Gastrocnemius medialis (tissue), 4 donors: Measurements from ENCODE around the gene CARD6.

Source experiments
- CTCF ChIP-seq, 5 experiments: fragments of 450-650 bp in 3 of 5; fragments of 200-600 bp in 2 of 5; sonication (generic) in 2 of 5; IDR thresholded peaks in 4 of 5; conservative IDR thresholded peaks in 1 of 5; 1 replicate in 4 of 5; 2 replicates in 1 of 5; pipeline ENCODE4 v1.5.1; 2016 to 2019; ENCODE audit warnings: antibody characterized with exemption in 5 of 5, mild to moderate bottlenecking in 3 of 5, moderate library complexity in 3 of 5
- POLR2A ChIP-seq, 2 donors: fragments of 450-650 bp; IDR thresholded peaks; one replicate each; pipeline ENCODE4 v1.6.1; 2017; ENCODE audit warnings: antibody characterized with exemption in 2 of 2, mild to moderate bottlenecking in 2 of 2, moderate library complexity in 2 of 2

- TF ChIP-seq CTCF (IDR thresholded peaks at IDR 0.05 in 4 of 5, conservative IDR thresholded peaks at IDR 0.05 in 1 of 5) (no peak), POLR2A (IDR thresholded peaks at IDR 0.05) (no peak)
Measured at GRCh38 chr5:40875958-40876357, 34.8 kb downstream of the CARD6 start.
